Muscle of back (tissue), 11 donors: ENCODE measurements around the gene VPS13D. TPM values are rescaled to one million over a fixed set of nuclear protein-coding genes. Genes with fewer than 3 reads are reported as not detected.
"Not testable (repeated sequence)": the region's sequence is repeated elsewhere in the genome, so short reads cannot be mapped to it uniquely, and the experiment has no call there.

ENCODE experiments used
- DNase-seq, 3 donors: peaks; one replicate each; pipeline versions ENCODE4 v3.0.0 to v3.0.0-alpha.2; 2013
- polyA plus RNA-seq, 10 donors: library from polyadenylated mRNA; unstranded; fragments of 120-200 nt; gene quantifications; one replicate each; pipeline ENCODE4 v1.2.1, GENCODE V29; 2013; ENCODE audit not compliant: insufficient read length in 10 of 10

VPS13D gene
- polyA plus RNA-seq, 10 donors = 13.1 to 21.3 (median 17.2) TPM

GRCh38 chr1:12448746-12449177 is 218.9 kb downstream of the VPS13D start:
- peak in 2 of 3 donors; percentile 69 to 80 for DNase-seq

- DNase-seq = no peak
These were observed 220.4 kb downstream of the VPS13D start for GRCh38 chr1:12450090-12450755.

- no peak for DNase-seq
These were observed 221.1 kb downstream of the VPS13D start for GRCh38 chr1:12450756-12451559.

GRCh38 chr1:12451560-12451900 is 221.7 kb downstream of the VPS13D start:
- DNase-seq = no peak

GRCh38 chr1:12452262-12452661 is 222.4 kb downstream of the VPS13D start:
- no peak for DNase-seq

- no peak for DNase-seq
These were observed 223.8 kb downstream of the VPS13D start for GRCh38 chr1:12453400-12454343.

GRCh38 chr1:12454406-12455391 is 224.9 kb downstream of the VPS13D start:
- peak in 1 of 3 donors; percentile 62 for DNase-seq

- DNase-seq = not testable (repeated sequence)
These were observed 226.3 kb downstream of the VPS13D start for GRCh38 chr1:12456081-12456480.

- peak in 1 of 3 donors; percentile 60 for DNase-seq
These were observed 227.1 kb downstream of the VPS13D start for GRCh38 chr1:12456979-12457378.

- DNase-seq = peak in 2 of 3 donors; percentile 54 to 73
These were observed 227.9 kb downstream of the VPS13D start for GRCh38 chr1:12457771-12458170.

- no peak for DNase-seq
These were observed 228.7 kb downstream of the VPS13D start for GRCh38 chr1:12458571-12458970.

- no peak for DNase-seq
These were observed 230.3 kb downstream of the VPS13D start for GRCh38 chr1:12460121-12460520.

- peak in 2 of 3 donors; percentile 87 to 91 for DNase-seq
These were observed 231.2 kb downstream of the VPS13D start for GRCh38 chr1:12460911-12461621.

- no peak for DNase-seq
These were observed 231.9 kb downstream of the VPS13D start for GRCh38 chr1:12461754-12462153.

- no peak for DNase-seq
These were observed 232.8 kb downstream of the VPS13D start for GRCh38 chr1:12462586-12462985.

GRCh38 chr1:12464045-12464461 is 234.2 kb downstream of the VPS13D start:
- peak in 2 of 3 donors; percentile 89 to 95 for DNase-seq

GRCh38 chr1:12464598-12465056 is 234.8 kb downstream of the VPS13D start:
- peak; percentile 88 to 93 (median 89) for DNase-seq

- no peak for DNase-seq
These were observed 235.3 kb downstream of the VPS13D start for GRCh38 chr1:12465126-12465525.

GRCh38 chr1:12466816-12467215 is 237.0 kb downstream of the VPS13D start:
- DNase-seq = no peak
